OCI-LY3 (cell line): ENCODE results near the gene RASIP1.

ENCODE experiments used
- CTCF ChIP-seq: fragments of 200-600, 300-600 bp; sonication (generic); IDR thresholded peaks from 2 replicates; pipeline ENCODE4 v1.5.1; 2014; ENCODE audit warnings: antibody characterized with exemption, low read length, low read depth
- EZH2phosphoT487 ChIP-seq: fragments of 200-600 bp; shearing (Covaris generic); IDR thresholded peaks from 2 replicates; pipeline ENCODE4 v1.6.1; 2018; ENCODE audit warnings: antibody characterized with exemption, mixed run types, low read depth

DNA sequence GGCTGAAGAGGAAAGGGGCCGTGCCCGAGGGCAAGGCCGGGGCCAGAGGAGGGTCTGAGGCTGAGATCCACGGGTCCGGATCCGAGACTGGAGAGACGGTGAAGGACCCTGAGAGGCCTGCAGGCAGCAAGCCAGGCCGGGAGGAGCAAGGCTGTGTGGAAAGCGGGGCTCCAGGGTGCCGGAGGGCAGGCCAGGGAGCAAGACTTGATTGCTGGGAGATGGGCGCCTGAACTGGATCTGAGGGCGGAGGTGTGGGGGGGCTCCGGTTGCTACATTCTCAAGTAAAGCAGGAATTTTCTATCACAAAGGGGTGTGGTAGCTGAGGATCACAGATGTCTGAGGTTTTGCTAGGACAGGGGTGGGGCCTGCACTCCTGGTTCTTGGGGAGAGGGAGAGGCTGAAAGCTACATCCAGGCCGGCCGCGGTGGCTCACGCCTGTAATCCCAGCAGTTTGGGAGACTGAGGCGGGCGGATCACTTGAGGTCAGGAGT is 24.7 kb downstream of the RASIP1 start:
- TF ChIP-seq CTCF (no peak), EZH2phosphoT487 (no peak)
